Activated B cell treated with CpG ODN at 0.5 μM for 24 hours (primary cell): ENCODE data around the gene ID1. TPM values are rescaled to one million over a fixed set of nuclear protein-coding genes. Genes with fewer than 3 reads are reported as not detected.

Experiments used
- ATAC-seq: fragments of 200-7000 bp; cut with Tn5 transposase; one replicate; pipeline ENCODE4 v1.10.0; 2021; ENCODE audit warnings: low read depth, mild to moderate bottlenecking, moderate library complexity
- CTCF ChIA-PET: fragments of 350-600 bp; sonication (Branson Sonifier 250); formaldehyde crosslinking; loops from one replicate; lab custom pipeline; 2021; ENCODE audit warnings: antibody characterized with exemption; lab: Charles Lee
- POLR2A ChIA-PET: fragments of 350-600 bp; sonication (Branson Sonifier 250); formaldehyde crosslinking; loops from one replicate; lab custom pipeline; 2021; ENCODE audit warnings: antibody characterized with exemption; lab: Charles Lee
- DNase-seq: peaks from one replicate; pipeline ENCODE4 v3.0.0; 2022
- H3K27ac Mint-ChIP-seq: one replicate; pipeline ENCODE4 v1.8.0; 2020; ENCODE audit warnings: mixed read lengths
- H3K27me3 Mint-ChIP-seq: one replicate; pipeline ENCODE4 v1.8.0; 2021; ENCODE audit warnings: mixed read lengths
- H3K36me3 Mint-ChIP-seq: one replicate; pipeline ENCODE4 v1.8.0; 2021; ENCODE audit warnings: low read depth, mixed read lengths
- H3K4me1 Mint-ChIP-seq: one replicate; pipeline ENCODE4 v1.8.0; 2021; ENCODE audit warnings: mixed read lengths
- H3K4me3 Mint-ChIP-seq: one replicate; pipeline ENCODE4 v1.8.0; 2020; ENCODE audit warnings: mild to moderate bottlenecking, mixed read lengths
- H3K9me3 Mint-ChIP-seq: one replicate; pipeline ENCODE4 v1.8.0; 2020; ENCODE audit warnings: mixed read lengths
- CTCF ChIP-seq: fragments of 200-600 bp; IDR thresholded peaks from one replicate; pipeline ENCODE4 v1.8.0; 2022; ENCODE audit warnings: antibody characterized with exemption, mild to moderate bottlenecking
- intact Hi-C: fragments of 100-400 bp; cut with micrococcal nuclease; formaldehyde crosslinking; loops from one replicate; pipeline ENCODE4 v1.15.1; 2024
- total RNA-seq: library from RNA; stranded (reverse); gene quantifications from 2 replicates; pipeline ENCODE4 v1.2.3, GENCODE V29; 2022

The ID1 gene
- total RNA-seq, 1 donor from 2014 or later = 0.60 TPM

DNA sequence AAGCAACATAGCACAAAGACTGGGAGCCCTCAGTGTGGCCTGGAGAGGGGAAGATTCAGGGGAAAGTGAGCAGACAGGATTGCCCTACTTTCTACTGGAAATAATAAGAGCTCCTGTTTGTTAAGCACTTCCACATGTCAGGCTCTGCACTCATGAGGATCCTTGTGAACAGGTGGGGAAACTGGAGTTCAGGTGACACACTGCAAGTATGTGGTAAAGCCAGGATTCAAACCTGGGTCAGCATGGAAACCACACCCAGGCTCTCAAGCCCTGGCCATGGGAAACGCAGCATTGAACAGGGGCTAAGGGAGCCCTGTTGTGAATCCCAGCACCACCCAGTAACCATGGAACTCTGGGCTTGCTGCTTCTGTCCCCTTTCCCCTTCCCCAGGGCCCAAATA lies 42.8 kb upstream of the ID1 start:
- ChIA-PET CTCF (interaction anchor here (1.1 to 9.2 kb wide), 13 partner anchors 9 to 162 kb away, joined by 3 to 256 read pairs (median 6); partner anchors contain the start of gene ID1), POLR2A (interaction anchor here (0.6 to 1.3 kb wide), 4 partner anchors 11 to 99 kb away, joined by 3 to 11 read pairs (median 3); no protein-coding TSS in a partner anchor)
- Mint-ChIP-seq H3K36me3 (peaks cover 62% of the 10 kb centered on the region), H3K9me3 (no peaks in the 10 kb centered on the region), H3K27me3 (no peaks in the 10 kb centered on the region), H3K4me3 (no peak overlapping the region), H3K4me1 (peaks cover 8% of the 10 kb centered on the region), H3K27ac (no peak overlapping the region)
- DNase-seq (no peak), ATAC-seq (no peak)
- intact Hi-C loops = loop anchor here (5.0 kb wide), 1 partner anchor 285 kb away; the partner anchor contains the start of gene FOXS1
- TF ChIP-seq CTCF = no peak

- DNase-seq (no peak), ATAC-seq (no peak)
- no peaks in the 10 kb centered on the region for H3K27me3 Mint-ChIP-seq
- no peak overlapping the region for H3K27ac Mint-ChIP-seq
- POLR2A ChIA-PET = no interaction called here
- peaks cover 8% of the 10 kb centered on the region for H3K4me1 Mint-ChIP-seq
- TF ChIP-seq CTCF = no peak
- CTCF ChIA-PET = interaction anchor here (2.6 to 9.2 kb wide), 2 partner anchors 41 to 48 kb away, joined by 16 to 256 read pairs; partner anchors contain the start of gene ID1
- intact Hi-C loops = loop anchor here (5.0 kb wide), 1 partner anchor 283 kb away; the partner anchor contains the start of gene FOXS1
- H3K4me3 Mint-ChIP-seq = no peak overlapping the region
- no peaks in the 10 kb centered on the region for H3K9me3 Mint-ChIP-seq
- H3K36me3 Mint-ChIP-seq = peaks cover 68% of the 10 kb centered on the region
Observed at GRCh38 chr20:31564284-31564683, 40.8 kb upstream of the ID1 start.

DNA sequence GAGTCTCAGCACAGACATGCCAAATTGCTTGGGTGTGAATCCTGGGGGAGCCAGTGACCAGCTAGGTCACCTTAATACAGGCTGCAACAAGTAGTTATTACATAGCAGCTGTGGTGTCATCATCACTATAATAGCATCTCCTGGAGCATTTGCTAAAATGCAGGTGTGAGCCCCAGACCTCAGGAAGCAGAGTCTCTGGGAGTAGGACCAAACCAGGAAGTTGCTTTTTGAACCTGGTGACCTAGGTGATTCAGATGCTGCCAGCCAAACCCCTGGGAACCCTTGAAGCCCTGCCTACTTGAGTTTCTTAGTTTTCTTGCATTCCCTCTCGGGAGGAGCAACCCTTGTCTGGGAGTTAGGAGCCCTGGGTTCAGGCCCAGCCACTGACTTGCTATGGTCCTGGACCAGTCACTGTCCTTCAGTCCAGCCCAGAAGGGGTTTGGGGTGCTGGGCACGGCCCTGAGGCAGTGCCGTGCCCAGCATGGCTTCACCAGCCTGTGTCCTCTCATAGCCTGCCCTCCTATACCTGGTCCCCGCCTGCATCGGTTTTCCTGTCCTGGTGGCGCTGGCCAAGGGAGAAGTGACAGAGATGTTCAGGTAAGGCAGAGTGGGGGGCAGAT lies 39.3 kb upstream of the ID1 start:
- intact Hi-C loops = no loop called here
- H3K9me3 Mint-ChIP-seq = no peaks in the 10 kb centered on the region
- H3K4me1 Mint-ChIP-seq = peaks cover 4% of the 10 kb centered on the region
- POLR2A ChIA-PET = no interaction called here
- DNase-seq (no peak), ATAC-seq (no peak)
- CTCF ChIA-PET = interaction anchor here (10.4 kb wide), 1 partner anchor 46 kb away, joined by 174 read pairs; no protein-coding TSS in a partner anchor
- no peak for TF ChIP-seq CTCF
- no peak overlapping the region for H3K4me3 Mint-ChIP-seq
- no peak overlapping the region for H3K27ac Mint-ChIP-seq
- peaks cover 57% of the 10 kb centered on the region for H3K36me3 Mint-ChIP-seq
- no peaks in the 10 kb centered on the region for H3K27me3 Mint-ChIP-seq

DNA sequence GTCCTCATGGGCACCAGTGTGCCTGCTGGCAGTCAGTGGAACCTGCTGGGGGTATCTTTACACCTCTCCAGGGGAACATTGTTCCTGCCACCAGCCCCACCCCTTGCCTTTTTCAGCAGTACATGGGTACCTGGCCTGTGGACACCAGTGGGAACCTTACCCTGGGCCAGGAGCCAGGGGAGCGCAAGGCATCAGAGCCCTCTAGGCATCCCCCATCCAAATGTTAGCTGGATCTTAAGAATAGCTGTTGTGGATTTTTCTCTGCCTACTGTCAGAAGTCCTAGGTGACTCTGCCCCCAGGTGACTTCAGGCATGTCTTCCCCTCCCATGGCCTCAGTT lies 38.8 kb upstream of the ID1 start:
- no peak overlapping the region for H3K4me3 Mint-ChIP-seq
- H3K9me3 Mint-ChIP-seq = no peaks in the 10 kb centered on the region
- peaks cover 55% of the 10 kb centered on the region for H3K36me3 Mint-ChIP-seq
- CTCF ChIA-PET = interaction anchor here (1.3 to 10.4 kb wide), 2 partner anchors 39 to 46 kb away, joined by 4 to 174 read pairs; partner anchors contain the start of gene ID1
- H3K4me1 Mint-ChIP-seq = peaks cover 4% of the 10 kb centered on the region
- no peak overlapping the region for H3K27ac Mint-ChIP-seq
- intact Hi-C loops = no loop called here
- no peak for TF ChIP-seq CTCF
- H3K27me3 Mint-ChIP-seq = no peaks in the 10 kb centered on the region
- DNase-seq (no peak), ATAC-seq (no peak)
- POLR2A ChIA-PET = interaction anchor here (1.0 kb wide), 1 partner anchor 37 kb away, joined by 4 read pairs; no protein-coding TSS in a partner anchor

GRCh38 chr20:31566658-31567379 lies 38.3 kb upstream of the ID1 start:
- H3K9me3 Mint-ChIP-seq = no peaks in the 10 kb centered on the region
- ATAC-seq (no peak), DNase-seq (no peak)
- no peak overlapping the region for H3K27ac Mint-ChIP-seq
- POLR2A ChIA-PET = interaction anchor here (0.6 to 1.0 kb wide), 3 partner anchors 18 to 46 kb away, joined by 4 to 5 read pairs (median 4); no protein-coding TSS in a partner anchor
- no peak overlapping the region for H3K4me3 Mint-ChIP-seq
- peaks cover 49% of the 10 kb centered on the region for H3K36me3 Mint-ChIP-seq
- peaks cover 4% of the 10 kb centered on the region for H3K4me1 Mint-ChIP-seq
- TF ChIP-seq CTCF = no peak
- no peaks in the 10 kb centered on the region for H3K27me3 Mint-ChIP-seq
- intact Hi-C loops = no loop called here
- CTCF ChIA-PET = interaction anchor here (0.8 to 10.4 kb wide), 4 partner anchors 8 to 45 kb away, joined by 3 to 174 read pairs (median 4); partner anchors contain the start of gene ID1
